NCI-H2081 treated with DMSO at 0.1 percent for 48 hours (cell line): Measurements from ENCODE around the gene CYP4F11.
"Not testable (repeated sequence)": the region's sequence is repeated elsewhere in the genome, so short reads cannot be mapped to it uniquely, and the experiment has no call there.

Experiments
- DNase-seq: peaks from one replicate; lab custom pipeline; 2025; lab: John Stamatoyannopoulos, UW

Gene CYP4F11

GRCh38 chr19:15934332-15935078 lies at the start of gene CYP4F11:
CYP4F11 (minus strand) TSS chr19:15934529; CDS start chr19:15934408, 121 bp downstream.
- DNase-seq = no peak

- no peak for DNase-seq
These were observed 45.0 kb upstream of the CYP4F11 start for GRCh38 chr19:15979293-15979692.

- no peak for DNase-seq
These were observed 43.4 kb upstream of the CYP4F11 start for GRCh38 chr19:15977690-15978089.

- DNase-seq = no peak
These were observed 42.7 kb upstream of the CYP4F11 start for GRCh38 chr19:15976836-15977689.

- no peak for DNase-seq
These were observed 40.5 kb upstream of the CYP4F11 start for GRCh38 chr19:15974856-15975255.

- not testable (repeated sequence) for DNase-seq
These were observed 37.7 kb upstream of the CYP4F11 start for GRCh38 chr19:15972043-15972442.

GRCh38 chr19:15971224-15971780 lies 37.0 kb upstream of the CYP4F11 start:
- DNase-seq = no peak

GRCh38 chr19:15964231-15964630 lies 29.9 kb upstream of the CYP4F11 start:
- DNase-seq = no peak

GRCh38 chr19:15962319-15962718 lies 28.0 kb upstream of the CYP4F11 start:
- DNase-seq = no peak

- DNase-seq = no peak
These were observed 20.5 kb upstream of the CYP4F11 start for GRCh38 chr19:15954820-15955219.

- DNase-seq = no peak
These were observed 14.1 kb upstream of the CYP4F11 start, which contains the start of gene OR10H4 for GRCh38 chr19:15948223-15949058. OR10H4 (plus strand) TSS chr19:15949008; CDS start chr19:15949008, 0 bp downstream.

- no peak for DNase-seq
These were observed 11.0 kb upstream of the CYP4F11 start for GRCh38 chr19:15945301-15945700.

GRCh38 chr19:15944401-15944800 lies 10.1 kb upstream of the CYP4F11 start:
- DNase-seq = no peak

GRCh38 chr19:15937771-15938170 lies 3.4 kb upstream of the CYP4F11 start:
- DNase-seq = no peak

GRCh38 chr19:15936950-15937349 lies 2.6 kb upstream of the CYP4F11 start:
- DNase-seq = no peak

- DNase-seq = no peak
These were observed 1.8 kb upstream of the CYP4F11 start for GRCh38 chr19:15936173-15936572.

GRCh38 chr19:15935167-15935702 lies 906 bp upstream of the CYP4F11 start:
- no peak for DNase-seq

- not testable (repeated sequence) for DNase-seq
These were observed 483 bp downstream of the CYP4F11 start for GRCh38 chr19:15933761-15934331.

- DNase-seq = no peak
These were observed 6.0 kb downstream of the CYP4F11 start for GRCh38 chr19:15928321-15928720.

- no peak for DNase-seq
These were observed 7.8 kb downstream of the CYP4F11 start for GRCh38 chr19:15926484-15926883.

- no peak for DNase-seq
These were observed 10.6 kb downstream of the CYP4F11 start for GRCh38 chr19:15923702-15924101.
